Stomach (tissue), 4 donors: Measurements from ENCODE around the gene SCARB1.

Source experiments
- CTCF ChIP-seq, 7 experiments: fragments of 450-650 bp in 4 of 7; fragments of 200-600 bp in 3 of 7; sonication (generic) in 3 of 7; IDR thresholded peaks; one replicate each; pipeline ENCODE4 v1.5.1; 2016 to 2019; ENCODE audit warnings: antibody characterized with exemption in 7 of 7, control low read depth in 2 of 7, mild to moderate bottlenecking in 1 of 7
- EP300 ChIP-seq: sonication (generic); formaldehyde crosslinking; IDR thresholded peaks from one replicate; pipeline ENCODE4 v1.6.1; 2017; ENCODE audit warnings: antibody characterized with exemption
- POLR2A ChIP-seq, 4 donors: fragments of 450-650 bp; IDR thresholded peaks; one replicate each; pipeline ENCODE4 v1.6.1; 2016; ENCODE audit warnings: antibody characterized with exemption in 4 of 4, control low read depth in 2 of 4, mild to moderate bottlenecking in 1 of 4, moderate library complexity in 1 of 4
- POLR2AphosphoS5 ChIP-seq, 3 donors: sonication (generic); formaldehyde crosslinking; IDR thresholded peaks; one replicate each; pipeline ENCODE4 v1.6.1; 2016; ENCODE audit warnings: antibody characterized with exemption in 3 of 3

- TF ChIP-seq CTCF (IDR thresholded peaks at IDR 0.05) (no peak), POLR2A (IDR thresholded peaks at IDR 0.05) (no peak), POLR2AphosphoS5 (IDR thresholded peaks at IDR 0.05) (no peak), EP300 (no peak)
Observed at GRCh38 chr12:124780336-124780735, 83.3 kb downstream of the SCARB1 start.
